Renal cortex interstitium (tissue), 15 donors: ENCODE results near the gene CTR9. TPM values are rescaled to one million over a fixed set of nuclear protein-coding genes. Genes with fewer than 3 reads are reported as not detected.
A peak's percentile ranks its signal among the peaks of the same experiment; 100 is the strongest.

ENCODE experiments used
- DNase-seq, 11 donors: peaks; one replicate each; pipeline ENCODE4 v3.0.0-alpha.2; 2013; ENCODE audit warnings: low read depth in 9 of 11, low spot score in 4 of 11; ENCODE audit errors: extremely low read depth in 1 of 11
- long read RNA-seq, 16 experiments: transcript quantifications; one replicate each; lab custom pipeline, GENCODE V29; 2026
- polyA plus RNA-seq, 3 donors: library from polyadenylated mRNA; unstranded; fragments of 120-200 nt; gene quantifications; one replicate each; pipeline ENCODE4 v1.2.1, GENCODE V29; 2013; ENCODE audit not compliant: insufficient read length in 3 of 3

CTR9 gene
- 10 to 100 TPM; 60.7 to 68.9 (median 68.5) TPM for polyA plus RNA-seq
- long read RNA-seq, donor 1, partial matches to known transcripts = 0 of 1 reads
- long read RNA-seq, donor 1, other reads (novel, unspliced or antisense) = 0 of 1 reads
- long read RNA-seq, donor 2, partial matches to known transcripts = 859 of 880 reads
- long read RNA-seq, donor 2, other reads (novel, unspliced or antisense) = 19 of 880 reads
- long read RNA-seq, donor 3, partial matches to known transcripts = 1,312 of 1,416 reads
- long read RNA-seq, donor 3, other reads (novel, unspliced or antisense) = 103 of 1,416 reads
- long read RNA-seq, donor 4, full-length matches to known transcripts = 6 of 391 reads
- long read RNA-seq, donor 4, partial matches to known transcripts = 385 of 391 reads
- long read RNA-seq, donor 4, other reads (novel, unspliced or antisense) = 0 of 391 reads
- long read RNA-seq, donor 5 = 0 reads
- long read RNA-seq, donor 6, partial matches to known transcripts = 368 of 418 reads
- long read RNA-seq, donor 6, other reads (novel, unspliced or antisense) = 49 of 418 reads
- long read RNA-seq, donor 7, partial matches to known transcripts = 444 of 477 reads
- long read RNA-seq, donor 7, other reads (novel, unspliced or antisense) = 32 of 477 reads
- long read RNA-seq, donor 8, partial matches to known transcripts = 636 of 637 reads
- long read RNA-seq, donor 8, other reads (novel, unspliced or antisense) = 0 of 637 reads
- long read RNA-seq, donor 9, partial matches to known transcripts = 739 of 740 reads
- long read RNA-seq, donor 9, other reads (novel, unspliced or antisense) = 0 of 740 reads
- long read RNA-seq, donor 10, partial matches to known transcripts = 424 of 451 reads
- long read RNA-seq, donor 10, other reads (novel, unspliced or antisense) = 27 of 451 reads
- long read RNA-seq, donor 11, full-length matches to known transcripts = 1 of 665 reads
- long read RNA-seq, donor 11, partial matches to known transcripts = 586 of 665 reads
- long read RNA-seq, donor 11, other reads (novel, unspliced or antisense) = 78 of 665 reads
- long read RNA-seq, donor 12, full-length matches to known transcripts = 1 of 198 reads
- long read RNA-seq, donor 12, partial matches to known transcripts = 179 of 198 reads
- long read RNA-seq, donor 12, other reads (novel, unspliced or antisense) = 18 of 198 reads
- long read RNA-seq, donor 13 = 0 reads
- long read RNA-seq, donor 14, partial matches to known transcripts = 1,101 of 1,152 reads
- long read RNA-seq, donor 14, other reads (novel, unspliced or antisense) = 51 of 1,152 reads
- long read RNA-seq, donor 15, partial matches to known transcripts = 356 of 365 reads
- long read RNA-seq, donor 15, other reads (novel, unspliced or antisense) = 8 of 365 reads
- long read RNA-seq, donor 16, full-length matches to known transcripts = 4 of 1,343 reads
- long read RNA-seq, donor 16, partial matches to known transcripts = 1,167 of 1,343 reads
- long read RNA-seq, donor 16, other reads (novel, unspliced or antisense) = 172 of 1,343 reads

GRCh38 chr11:10750838-10751580 lies at the start of gene CTR9:
CTR9 (plus strand) TSS chr11:10751246; CDS start chr11:10751413, 167 bp downstream.
- DNase-seq = peak; percentile 85 to 93 (median 88)

GRCh38 chr11:10701982-10702381 lies 49.1 kb upstream of the CTR9 start:
- DNase-seq = no peak

DNA sequence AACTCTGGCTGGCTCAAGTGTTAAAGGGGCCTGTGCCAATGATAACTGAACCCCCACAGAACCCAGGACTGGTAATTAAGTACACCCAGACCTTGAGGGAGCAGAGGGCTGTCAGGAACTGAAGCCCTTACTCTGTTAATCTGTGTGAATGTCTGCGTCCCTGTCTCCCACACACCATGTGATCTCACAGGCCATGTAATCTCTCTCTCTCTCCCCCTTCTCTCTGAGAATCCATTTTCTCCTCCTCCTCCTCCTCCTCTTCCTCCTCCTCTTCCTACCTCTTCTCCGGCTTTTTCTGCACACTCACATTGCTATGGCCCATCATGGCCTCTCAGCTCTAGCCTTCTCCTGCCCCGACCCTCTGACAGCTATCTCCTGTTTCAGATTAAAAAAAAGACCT lies 42.9 kb upstream of the CTR9 start:
- DNase-seq = no peak

GRCh38 chr11:10709299-10710086 lies 41.6 kb upstream of the CTR9 start:
- DNase-seq = no peak

- DNase-seq = no peak
Observed at GRCh38 chr11:10715571-10715970, 35.5 kb upstream of the CTR9 start.

DNA sequence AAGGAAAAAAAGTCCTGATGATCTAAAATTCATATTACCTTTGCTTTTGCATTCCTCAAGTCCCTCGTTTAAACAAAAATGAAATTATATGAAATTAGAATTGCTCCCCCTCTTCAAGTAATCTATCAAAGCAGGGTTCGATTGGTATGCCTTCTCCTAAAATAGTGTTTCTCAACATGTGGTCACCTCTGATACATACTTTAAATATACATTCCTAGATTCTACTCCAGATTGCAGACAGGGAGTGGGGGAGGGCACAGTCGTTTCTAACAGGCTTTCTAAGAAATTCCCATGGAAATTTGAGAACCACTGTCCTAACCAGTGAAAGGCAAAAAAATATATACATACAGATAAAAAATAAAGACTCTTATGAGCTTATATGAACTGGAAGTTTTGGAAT lies 34.9 kb upstream of the CTR9 start:
- no peak for DNase-seq

DNA sequence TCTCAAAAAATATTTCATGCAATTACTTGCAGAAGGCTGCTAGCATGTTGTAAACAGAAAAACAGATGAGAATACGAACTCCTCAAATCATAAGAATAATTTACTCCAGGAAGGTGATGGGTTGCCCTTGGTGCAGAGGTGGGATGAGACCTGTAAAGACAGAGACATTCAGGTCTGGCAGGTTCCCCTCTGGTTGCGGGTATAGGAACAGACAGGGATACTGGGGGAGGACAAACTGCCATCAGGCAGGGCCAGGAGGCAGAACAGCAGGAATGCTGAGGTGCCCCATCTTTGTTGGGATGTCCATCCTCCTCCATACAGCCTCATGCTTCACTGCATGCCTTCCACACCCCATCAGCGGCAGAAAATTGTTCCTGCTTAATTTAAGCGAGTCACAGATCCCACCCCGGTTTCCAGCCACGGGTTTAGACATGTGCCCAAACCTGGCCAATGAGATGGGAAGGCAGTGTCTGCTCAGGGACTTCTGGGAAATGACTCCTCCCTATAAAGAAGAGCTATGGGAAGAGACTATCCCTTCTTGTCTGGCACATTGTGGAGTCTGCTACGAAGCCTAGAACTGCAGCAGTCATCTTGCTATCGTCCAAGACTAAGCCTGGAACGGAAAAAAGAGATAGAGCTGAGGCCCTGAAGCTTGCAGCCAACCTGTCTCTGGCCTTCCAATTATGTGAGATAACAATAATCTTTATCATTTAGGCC lies 34.3 kb upstream of the CTR9 start:
- no peak for DNase-seq

DNA sequence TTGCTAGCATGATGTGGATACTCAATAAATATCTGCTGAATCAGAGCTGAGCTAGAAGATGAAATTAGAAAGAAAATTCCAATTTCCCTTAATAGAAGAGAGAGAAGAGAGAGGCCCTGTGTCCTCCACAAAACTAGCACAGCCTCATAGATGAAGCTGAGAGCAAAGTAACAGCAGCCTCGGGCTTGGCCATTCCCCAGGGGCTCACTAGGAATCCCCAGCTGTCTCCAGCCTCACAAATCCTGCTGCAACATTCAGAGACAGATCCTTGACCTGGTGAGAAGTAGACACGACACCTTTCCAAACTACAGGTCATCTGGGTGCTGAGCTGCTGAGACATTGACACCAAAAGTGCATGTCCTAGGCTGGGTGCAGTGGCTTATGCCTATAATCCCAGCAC lies 31.4 kb upstream of the CTR9 start:
- no peak for DNase-seq

- no peak for DNase-seq
Observed at GRCh38 chr11:10720881-10721376, 30.1 kb upstream of the CTR9 start.

GRCh38 chr11:10722307-10722706 lies 28.7 kb upstream of the CTR9 start:
- no peak for DNase-seq

- DNase-seq = no peak
Observed at GRCh38 chr11:10725114-10725906, 25.7 kb upstream of the CTR9 start.

GRCh38 chr11:10725907-10726253 lies 25.2 kb upstream of the CTR9 start:
- DNase-seq = no peak

DNA sequence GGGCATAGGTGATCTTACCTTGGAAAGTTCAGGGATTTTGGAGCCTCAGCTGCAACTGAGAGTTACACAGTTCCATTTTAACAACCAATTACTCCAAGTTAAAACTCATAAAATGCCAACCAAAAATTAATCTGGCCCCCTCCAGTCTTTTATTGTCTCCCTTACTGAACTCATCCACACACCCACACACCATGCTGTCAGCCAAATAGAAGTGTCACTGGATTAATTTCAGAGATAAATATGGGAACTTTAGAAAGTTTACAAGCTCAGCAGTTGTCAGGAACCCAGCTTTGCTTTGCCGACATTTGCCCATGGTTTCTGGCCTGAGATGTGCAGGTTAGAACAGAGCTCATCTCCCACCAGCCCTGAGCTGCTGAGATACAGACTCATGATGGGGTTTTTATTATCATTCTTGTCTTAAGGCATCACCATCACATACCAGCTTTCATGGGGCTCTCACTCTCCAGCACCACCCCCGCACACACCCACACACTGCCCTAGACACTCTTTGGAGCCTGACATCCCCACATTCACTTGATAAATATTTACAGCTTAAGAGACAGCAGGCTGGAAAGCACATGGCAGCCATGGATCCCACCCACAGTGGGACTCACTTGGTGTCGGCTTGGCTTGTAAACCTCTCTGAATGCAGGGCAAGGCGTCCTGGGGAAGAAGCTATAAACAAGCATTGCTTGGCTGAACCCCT lies 23.7 kb upstream of the CTR9 start:
- peak in 2 of 11 donors; percentile 35 to 48 for DNase-seq

DNA sequence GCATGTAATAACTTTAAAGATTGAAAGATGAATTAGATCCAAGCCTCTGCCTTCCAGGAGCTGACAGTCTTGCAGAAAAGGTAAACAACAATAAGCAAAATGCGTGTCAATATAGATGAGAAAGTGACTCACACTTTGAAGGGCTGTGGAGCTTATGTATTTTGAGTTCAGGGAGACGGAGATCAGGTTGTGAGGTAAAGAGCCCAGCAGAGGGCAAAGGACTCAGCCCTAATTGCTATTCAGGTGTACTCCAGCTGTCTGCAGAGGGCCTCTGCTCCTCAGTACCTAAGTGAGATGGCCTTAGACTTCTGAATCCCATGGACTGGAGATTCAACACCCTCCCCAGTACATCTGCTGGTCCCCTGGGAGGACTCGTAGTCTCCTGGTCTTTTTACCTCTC lies 22.9 kb upstream of the CTR9 start:
- no peak for DNase-seq

DNA sequence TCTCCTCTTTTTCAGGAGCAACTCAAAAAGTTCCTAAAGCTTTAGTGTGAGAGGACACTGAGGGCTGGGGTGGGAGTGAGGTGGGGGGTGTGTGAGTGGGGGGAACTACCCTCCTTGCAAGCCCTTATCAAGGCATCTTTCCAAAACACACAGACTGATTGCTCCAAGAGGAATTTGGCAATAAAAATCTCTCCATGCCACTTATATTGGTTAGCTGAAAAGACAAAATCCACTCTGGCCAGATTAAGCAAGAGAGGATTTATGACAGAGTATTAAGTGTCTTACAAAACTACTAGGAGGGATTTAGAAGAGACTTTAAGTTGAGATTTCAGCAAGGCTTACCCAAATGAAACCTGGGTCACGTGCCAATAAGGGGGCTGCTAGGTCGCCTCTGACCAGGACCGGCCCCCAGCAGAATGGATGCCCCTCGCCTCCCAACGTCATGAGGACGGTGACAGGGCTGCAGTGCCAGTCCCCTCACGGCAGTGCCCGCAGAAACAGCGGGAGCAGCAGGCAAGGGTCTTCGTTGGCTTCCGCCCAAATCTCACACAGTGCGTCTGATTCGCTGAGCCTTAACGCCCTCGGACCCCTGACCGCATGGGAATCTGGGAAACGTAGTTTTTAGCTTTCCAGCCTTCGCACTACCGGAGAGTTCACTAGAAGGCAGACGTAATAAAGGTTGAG lies 22.1 kb upstream of the CTR9 start:
- peak in 4 of 11 donors; percentile 44 to 56 (median 52) for DNase-seq
